Nephron (organoid): ENCODE data around the gene CHSY1.

ENCODE experiments used
- H3K27ac Mint-ChIP-seq, 3 experiments: 2 replicates each; pipeline ENCODE4 v1.8.0; 2020; ENCODE audit warnings: mixed read lengths in 3 of 3, mild to moderate bottlenecking in 2 of 3, moderate library complexity in 1 of 3
- H3K27me3 Mint-ChIP-seq: 2 replicates; pipeline ENCODE4 v1.8.0; 2021; ENCODE audit warnings: low read depth, mild to moderate bottlenecking, moderate library complexity, mixed read lengths
- H3K36me3 Mint-ChIP-seq: 2 replicates; pipeline ENCODE4 v1.8.0; 2020; ENCODE audit warnings: low read depth, mixed read lengths
- H3K4me1 Mint-ChIP-seq: 2 replicates; pipeline ENCODE4 v1.8.0; 2020; ENCODE audit warnings: mixed read lengths
- H3K4me3 Mint-ChIP-seq, 3 experiments: 2 replicates each; pipeline ENCODE4 v1.8.0; 2020; ENCODE audit warnings: mild to moderate bottlenecking in 3 of 3, mixed read lengths in 3 of 3, moderate library complexity in 2 of 3
- H3K9me3 Mint-ChIP-seq: 2 replicates; pipeline ENCODE4 v1.8.0; 2020; ENCODE audit warnings: mixed read lengths
- CTCF ChIP-seq, 3 experiments: fragments of 200-600 bp; sonication (generic); IDR thresholded peaks; one replicate each; pipeline ENCODE4 v1.5.0; 2021; ENCODE audit warnings: antibody characterized with exemption in 3 of 3; ENCODE audit not compliant: unreplicated experiment in 3 of 3

CHSY1 gene

DNA sequence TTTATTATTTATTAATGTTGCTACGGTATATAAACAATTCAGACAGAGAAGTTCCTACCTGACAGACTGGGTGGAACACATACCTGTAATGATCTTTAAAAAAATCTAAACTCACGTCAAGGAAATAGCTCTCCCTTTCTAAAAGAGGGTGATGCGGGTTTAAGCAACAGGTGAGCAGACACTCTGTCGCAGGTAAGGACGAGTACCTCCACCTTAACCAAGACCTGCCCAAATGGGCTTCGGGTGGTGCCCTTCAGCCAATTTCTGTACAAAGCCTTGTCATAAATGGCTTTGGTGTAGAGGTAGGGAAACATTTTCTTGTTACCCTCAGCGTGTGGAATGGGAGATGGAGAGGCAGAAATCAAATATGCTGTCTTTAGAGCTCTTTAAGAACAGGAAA, 67.0 kb downstream of the CHSY1 start:
- no peak for TF ChIP-seq CTCF (IDR thresholded peaks at IDR 0.05; ENCODE audit: unreplicated experiment in 3 of 3)
- H3K27me3 Mint-ChIP-seq = no peaks in the 10 kb centered on the region
- no peaks in the 10 kb centered on the region for H3K9me3 Mint-ChIP-seq
- peak overlapping the region in 1 of 3 experiments; percentile 86 for H3K27ac Mint-ChIP-seq
- H3K4me1 Mint-ChIP-seq = peaks cover 70% of the 10 kb centered on the region
- peaks cover 52% of the 10 kb centered on the region for H3K36me3 Mint-ChIP-seq
- peak overlapping the region in 1 of 3 experiments; percentile 13 for H3K4me3 Mint-ChIP-seq

GRCh38 chr15:101183931-101184305, 67.9 kb downstream of the CHSY1 start:
- no peak for TF ChIP-seq CTCF (IDR thresholded peaks at IDR 0.05; ENCODE audit: unreplicated experiment in 3 of 3)
- Mint-ChIP-seq H3K9me3 (no peaks in the 10 kb centered on the region), H3K36me3 (peaks cover 57% of the 10 kb centered on the region), H3K4me1 (peaks cover 66% of the 10 kb centered on the region), H3K4me3 (peak overlapping the region in 1 of 3 experiments; percentile 21), H3K27ac (peak overlapping the region; percentile 74 to 91 (median 79)), H3K27me3 (no peaks in the 10 kb centered on the region)

GRCh38 chr15:101183226-101183930, 68.5 kb downstream of the CHSY1 start:
- Mint-ChIP-seq H3K27ac (peak overlapping the region; percentile 74 to 91 (median 79)), H3K9me3 (no peaks in the 10 kb centered on the region), H3K27me3 (no peaks in the 10 kb centered on the region), H3K4me1 (peaks cover 67% of the 10 kb centered on the region), H3K36me3 (peaks cover 62% of the 10 kb centered on the region), H3K4me3 (peak overlapping the region in 2 of 3 experiments; percentile 21 to 48)
- no peak for TF ChIP-seq CTCF (IDR thresholded peaks at IDR 0.05; ENCODE audit: unreplicated experiment in 3 of 3)

GRCh38 chr15:101182215-101182614, 69.6 kb downstream of the CHSY1 start:
- Mint-ChIP-seq H3K27me3 (no peaks in the 10 kb centered on the region), H3K4me1 (peaks cover 70% of the 10 kb centered on the region), H3K9me3 (peaks cover 4% of the 10 kb centered on the region), H3K27ac (peak overlapping the region in 2 of 3 experiments; percentile 74 to 79), H3K4me3 (peak overlapping the region in 1 of 3 experiments; percentile 31), H3K36me3 (peaks cover 69% of the 10 kb centered on the region)
- no peak for TF ChIP-seq CTCF (IDR thresholded peaks at IDR 0.05; ENCODE audit: unreplicated experiment in 3 of 3)

DNA sequence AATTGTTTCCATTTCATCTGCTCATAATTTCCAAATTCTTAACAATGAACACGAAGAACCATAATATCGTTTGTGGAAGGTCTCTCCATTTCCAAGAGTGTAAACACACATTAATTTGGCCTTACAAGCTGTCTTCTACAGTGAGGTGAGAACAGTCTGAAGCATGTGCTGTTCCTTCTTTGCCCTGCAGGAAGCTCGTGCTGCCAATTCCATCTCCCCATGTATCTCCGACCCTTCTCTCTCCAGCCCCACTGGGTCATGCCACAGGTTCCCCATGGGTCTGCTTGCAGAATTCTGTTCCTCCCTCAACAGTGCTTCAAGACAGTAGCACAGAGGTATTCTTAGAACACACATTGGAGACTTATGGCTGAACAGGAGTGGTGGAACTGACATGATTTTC, 70.5 kb downstream of the CHSY1 start:
- H3K27me3 Mint-ChIP-seq = no peaks in the 10 kb centered on the region
- H3K36me3 Mint-ChIP-seq = peaks cover 76% of the 10 kb centered on the region
- no peak for TF ChIP-seq CTCF (IDR thresholded peaks at IDR 0.05; ENCODE audit: unreplicated experiment in 3 of 3)
- peak overlapping the region; percentile 8 to 53 (median 11) for H3K27ac Mint-ChIP-seq
- peaks cover 4% of the 10 kb centered on the region for H3K9me3 Mint-ChIP-seq
- H3K4me3 Mint-ChIP-seq = no peak overlapping the region
- H3K4me1 Mint-ChIP-seq = peaks cover 70% of the 10 kb centered on the region
